ENCODE results near the gene PRDM10. TPM values are rescaled to one million over a fixed set of nuclear protein-coding genes. Genes with fewer than 3 reads are reported as not detected.

PRDM10 gene
- total RNA-seq, 1 experiment from 2014 or later = 18.1 TPM

DNA sequence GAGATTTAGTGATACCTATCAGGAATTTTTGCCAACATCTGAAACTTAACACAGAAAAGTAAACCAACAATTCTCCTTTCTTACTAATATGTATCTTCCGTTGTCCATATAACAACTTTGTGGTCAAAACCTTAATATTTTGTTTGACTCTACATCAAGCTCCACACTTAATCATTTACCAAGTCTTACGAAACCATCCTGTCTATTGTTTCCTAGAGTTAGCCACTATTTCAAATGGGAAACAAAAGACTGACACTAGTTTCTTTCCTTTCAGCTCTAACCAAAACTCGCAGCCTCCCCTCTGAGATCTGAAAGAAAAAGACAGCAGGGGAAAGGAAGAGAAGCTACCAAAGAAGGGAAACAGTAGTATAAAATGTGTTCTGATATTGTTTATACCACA is 26.5 kb upstream of the PRDM10 start:
- TF ChIP-seq, protein P1, sequence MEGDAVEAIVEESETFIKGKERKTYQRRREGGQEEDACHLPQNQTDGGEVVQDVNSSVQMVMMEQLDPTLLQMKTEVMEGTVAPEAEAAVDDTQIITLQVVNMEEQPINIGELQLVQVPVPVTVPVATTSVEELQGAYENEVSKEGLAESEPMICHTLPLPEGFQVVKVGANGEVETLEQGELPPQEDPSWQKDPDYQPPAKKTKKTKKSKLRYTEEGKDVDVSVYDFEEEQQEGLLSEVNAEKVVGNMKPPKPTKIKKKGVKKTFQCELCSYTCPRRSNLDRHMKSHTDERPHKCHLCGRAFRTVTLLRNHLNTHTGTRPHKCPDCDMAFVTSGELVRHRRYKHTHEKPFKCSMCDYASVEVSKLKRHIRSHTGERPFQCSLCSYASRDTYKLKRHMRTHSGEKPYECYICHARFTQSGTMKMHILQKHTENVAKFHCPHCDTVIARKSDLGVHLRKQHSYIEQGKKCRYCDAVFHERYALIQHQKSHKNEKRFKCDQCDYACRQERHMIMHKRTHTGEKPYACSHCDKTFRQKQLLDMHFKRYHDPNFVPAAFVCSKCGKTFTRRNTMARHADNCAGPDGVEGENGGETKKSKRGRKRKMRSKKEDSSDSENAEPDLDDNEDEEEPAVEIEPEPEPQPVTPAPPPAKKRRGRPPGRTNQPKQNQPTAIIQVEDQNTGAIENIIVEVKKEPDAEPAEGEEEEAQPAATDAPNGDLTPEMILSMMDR (conservative IDR thresholded peaks at IDR 0.05; ENCODE audit: low read depth, low read length) = no peak
- TF ChIP-seq EZH2 (IDR thresholded peaks at IDR 0.05; ENCODE audit: borderline replicate concordance, low read depth, low read length, poor library complexity, severe bottlenecking) = no peak
- ChIA-PET CTCF (no interaction called here), POLR2A (ENCODE audit: low non-redundant PET) (no interaction called here)
- no TSS peak for BruUV-seq (replicated peaks)
- no peak for DNase-seq (ENCODE audit: low spot score)
- H3K4me3 ChIP-seq (ENCODE audit: low read depth, low read length, poor library complexity, severe bottlenecking) = no peak overlapping the region
- no peak overlapping the region for H3K27ac ChIP-seq (ENCODE audit: low read depth, low read length, poor library complexity, severe bottlenecking)
- intact Hi-C loops (cut with micrococcal nuclease; ENCODE audit: unreplicated experiment) = no loop called here
- H3K36me3 ChIP-seq (ENCODE audit: insufficient read depth, low read length, poor library complexity, severe bottlenecking) = no peaks in the 10 kb centered on the region
- H3K9me3 ChIP-seq (ENCODE audit: low read depth, low read length, poor library complexity, severe bottlenecking) = no peaks in the 10 kb centered on the region
- H3K4me1 ChIP-seq (ENCODE audit: insufficient read depth, low read length, poor library complexity, severe bottlenecking) = no peaks in the 10 kb centered on the region
- no peaks in the 10 kb centered on the region for H3K27me3 ChIP-seq (replicated peaks; ENCODE audit: insufficient read depth, low read depth, low read length, poor library complexity)

DNA sequence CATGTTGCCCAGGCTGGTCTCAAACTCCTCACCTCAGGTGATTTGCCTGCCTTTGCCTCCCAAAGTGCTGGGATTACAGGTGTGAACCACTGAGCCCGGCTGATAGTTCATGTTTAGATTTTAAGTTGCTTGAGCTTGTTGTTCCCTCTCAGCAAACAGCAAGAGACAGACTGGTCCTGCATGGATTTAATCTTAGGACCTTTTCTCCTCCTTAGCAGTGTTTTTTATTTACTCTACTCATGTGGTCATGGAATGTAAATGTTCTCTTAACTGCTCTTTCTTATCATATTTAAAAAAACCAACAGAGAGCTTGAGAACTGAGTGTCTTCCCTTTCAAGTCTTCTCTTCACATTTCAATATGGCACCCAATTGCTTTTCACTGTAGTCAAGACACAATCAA is 22.7 kb upstream of the PRDM10 start:
- TF ChIP-seq EZH2 (IDR thresholded peaks at IDR 0.05; ENCODE audit: borderline replicate concordance, low read depth, low read length, poor library complexity, severe bottlenecking) = no peak
- TF ChIP-seq, protein P1 (conservative IDR thresholded peaks at IDR 0.05; ENCODE audit: low read depth, low read length) = no peak
- no TSS peak for BruUV-seq (replicated peaks)
- DNase-seq (ENCODE audit: low spot score) = no peak
- Histone ChIP-seq H3K27ac (ENCODE audit: low read depth, low read length, poor library complexity, severe bottlenecking) (no peak overlapping the region), H3K4me3 (ENCODE audit: low read depth, low read length, poor library complexity, severe bottlenecking) (no peak overlapping the region), H3K36me3 (ENCODE audit: insufficient read depth, low read length, poor library complexity, severe bottlenecking) (no peaks in the 10 kb centered on the region), H3K27me3 (replicated peaks; ENCODE audit: insufficient read depth, low read depth, low read length, poor library complexity) (no peaks in the 10 kb centered on the region), H3K4me1 (ENCODE audit: insufficient read depth, low read length, poor library complexity, severe bottlenecking) (peaks cover 4% of the 10 kb centered on the region), H3K9me3 (ENCODE audit: low read depth, low read length, poor library complexity, severe bottlenecking) (no peaks in the 10 kb centered on the region)
- intact Hi-C loops (cut with micrococcal nuclease; ENCODE audit: unreplicated experiment) = no loop called here
- ChIA-PET POLR2A (ENCODE audit: low non-redundant PET) (no interaction called here), CTCF (no interaction called here)

DNA sequence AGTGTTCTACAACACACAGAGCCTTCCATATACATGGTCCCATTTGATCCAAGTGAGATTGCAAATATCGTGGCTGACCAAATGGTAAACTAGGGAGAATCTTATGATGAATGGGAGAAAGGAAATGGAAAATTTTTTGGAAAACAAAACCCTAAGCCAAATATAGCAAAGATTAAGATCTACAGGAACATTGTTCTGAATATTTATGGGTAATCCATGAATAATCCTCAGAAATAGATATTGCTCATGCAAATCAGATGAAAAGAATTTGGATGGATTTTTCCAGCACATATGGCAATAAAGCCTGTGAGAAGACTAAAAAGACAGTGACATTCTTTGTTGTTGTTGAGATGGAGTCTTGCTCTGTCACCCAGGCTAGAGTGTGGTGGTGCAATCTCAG is 21.7 kb upstream of the PRDM10 start:
- Histone ChIP-seq H3K4me1 (ENCODE audit: insufficient read depth, low read length, poor library complexity, severe bottlenecking) (peaks cover 4% of the 10 kb centered on the region), H3K27ac (ENCODE audit: low read depth, low read length, poor library complexity, severe bottlenecking) (no peak overlapping the region), H3K4me3 (ENCODE audit: low read depth, low read length, poor library complexity, severe bottlenecking) (no peak overlapping the region), H3K9me3 (ENCODE audit: low read depth, low read length, poor library complexity, severe bottlenecking) (no peaks in the 10 kb centered on the region), H3K36me3 (ENCODE audit: insufficient read depth, low read length, poor library complexity, severe bottlenecking) (no peaks in the 10 kb centered on the region), H3K27me3 (replicated peaks; ENCODE audit: insufficient read depth, low read depth, low read length, poor library complexity) (no peaks in the 10 kb centered on the region)
- DNase-seq (ENCODE audit: low spot score) = no peak
- no peak for TF ChIP-seq EZH2 (IDR thresholded peaks at IDR 0.05; ENCODE audit: borderline replicate concordance, low read depth, low read length, poor library complexity, severe bottlenecking)
- TF ChIP-seq, protein P1 (conservative IDR thresholded peaks at IDR 0.05; ENCODE audit: low read depth, low read length) = no peak
- no TSS peak for BruUV-seq (replicated peaks)
- POLR2A ChIA-PET (ENCODE audit: low non-redundant PET) = no interaction called here
- CTCF ChIA-PET = no interaction called here
- intact Hi-C loops (cut with micrococcal nuclease; ENCODE audit: unreplicated experiment) = no loop called here

Data from A673 (cell line).